Hepatic stellate cell (primary cell): ENCODE results near the gene DOK3.

Source experiments
- DNase-seq: peaks from one replicate; pipeline ENCODE4 v3.0.0; 2011; ENCODE audit warnings: low spot score

The DOK3 gene

DNA sequence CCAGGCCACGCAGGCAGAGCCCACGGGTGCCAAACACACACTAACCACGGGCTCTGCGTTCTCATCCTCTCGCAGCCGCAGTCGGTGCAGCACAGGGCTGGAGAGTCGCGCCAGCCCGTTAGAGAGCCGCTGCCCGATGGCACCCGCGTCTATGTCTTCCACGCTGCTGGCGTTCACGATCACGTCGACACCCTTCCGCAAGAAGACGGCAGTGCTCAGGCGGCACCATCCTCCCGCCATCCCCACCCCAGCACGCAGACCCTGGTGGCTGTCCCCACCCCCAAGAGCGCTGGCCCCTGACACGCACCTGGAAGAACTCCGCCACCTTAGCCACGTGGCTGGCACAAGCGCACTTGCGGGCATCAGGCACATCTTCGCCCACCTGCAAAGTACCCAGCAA is 42.2 kb downstream of the DOK3 start:
- no peak for DNase-seq

DNA sequence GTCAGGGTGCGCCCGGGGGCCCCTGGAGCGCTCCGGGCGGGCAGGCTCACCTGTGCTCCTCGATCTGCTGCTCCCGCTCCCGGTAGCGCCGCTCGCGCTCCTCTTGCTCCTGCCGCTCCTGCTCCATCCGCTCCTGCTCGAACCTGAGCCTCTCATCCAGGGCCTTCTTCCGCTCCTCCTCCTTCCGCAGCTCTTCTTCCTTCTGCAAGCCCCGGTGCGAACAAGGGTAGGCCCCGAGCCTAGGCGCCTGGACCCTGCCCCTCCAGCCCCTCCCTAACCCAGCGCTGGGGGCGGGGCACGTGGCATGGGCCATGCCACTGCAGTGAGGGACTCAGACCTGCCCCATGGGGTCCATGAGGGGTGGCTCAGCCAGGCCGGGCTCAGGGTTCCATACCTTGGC is 42.8 kb downstream of the DOK3 start:
- DNase-seq = no peak

DNA sequence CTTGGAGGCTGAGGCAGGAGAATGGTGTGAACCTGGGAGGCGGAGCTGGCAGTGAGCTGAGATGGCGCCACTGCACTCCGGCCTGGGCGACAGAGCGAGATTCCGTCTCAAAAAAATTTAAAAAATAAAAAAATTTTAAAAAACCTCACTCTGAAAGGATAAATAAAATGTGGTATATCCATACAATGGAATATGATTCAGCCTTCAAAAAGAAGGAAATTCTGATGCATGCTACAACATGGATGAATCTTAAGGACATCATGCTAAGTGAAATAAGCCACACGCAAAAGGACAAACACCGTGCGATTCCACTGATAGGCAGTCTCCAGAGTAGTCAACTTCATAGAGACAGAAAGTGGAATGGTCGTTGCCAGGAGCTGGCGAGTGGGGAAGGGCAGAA is 44.6 kb downstream of the DOK3 start:
- DNase-seq = no peak

DNA sequence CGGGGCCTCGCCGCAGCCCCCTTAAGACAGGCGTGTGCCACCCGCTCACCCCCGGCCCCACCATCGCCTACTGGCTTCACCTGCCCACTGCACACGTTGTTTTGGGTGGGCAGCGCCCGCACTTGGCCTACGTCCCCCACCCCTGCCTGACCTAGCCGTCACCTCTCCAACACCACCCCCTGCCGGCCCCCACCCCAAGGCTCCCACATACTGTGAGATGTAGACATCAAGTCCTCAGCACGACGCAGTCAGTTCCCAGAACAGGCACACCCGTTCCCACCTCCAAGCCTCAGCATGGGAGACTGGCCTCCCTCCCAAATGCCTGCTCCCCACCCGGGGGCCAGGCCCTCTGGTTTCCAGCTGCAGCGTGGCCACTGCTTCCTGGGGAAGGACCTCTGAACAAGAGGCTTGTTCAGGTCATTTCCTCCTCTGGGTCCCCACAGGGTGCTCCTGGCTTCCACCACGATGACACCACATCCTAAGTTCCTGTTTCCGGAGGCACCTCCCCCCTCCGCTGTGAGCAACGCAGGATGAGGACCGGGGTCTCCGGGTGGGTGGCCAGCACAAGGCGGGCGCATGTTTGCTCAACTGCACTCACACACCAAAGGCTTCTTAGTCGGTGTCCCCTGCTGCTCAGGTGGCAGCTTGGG is 47.5 kb downstream of the DOK3 start:
- DNase-seq = no peak

GRCh38 chr5:177459819-177460628 is 49.6 kb downstream of the DOK3 start:
- DNase-seq = no peak

GRCh38 chr5:177459357-177459756 is 50.3 kb downstream of the DOK3 start:
- DNase-seq = no peak

DNA sequence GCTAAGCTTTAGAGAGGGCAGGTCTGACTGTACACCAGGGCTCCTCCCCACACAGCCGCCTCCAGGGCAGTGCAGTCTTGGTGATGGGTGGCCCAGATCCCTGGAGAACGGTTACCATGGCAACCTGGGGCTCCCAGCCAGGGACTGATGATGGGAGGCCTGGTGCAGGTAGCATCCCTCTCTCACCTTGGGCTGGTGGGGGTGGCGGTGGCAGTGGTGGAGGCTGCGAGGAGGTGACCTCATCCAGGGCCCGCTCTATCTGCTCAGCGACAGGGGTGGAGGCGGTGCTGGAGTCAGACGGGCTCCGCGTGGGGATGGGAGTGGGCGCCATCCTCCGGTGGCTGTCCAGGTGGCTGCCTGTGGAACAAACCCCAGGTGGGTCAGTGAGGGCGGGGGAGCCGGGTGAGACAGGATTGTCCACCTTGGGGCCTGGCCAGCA is 50.7 kb downstream of the DOK3 start:
- DNase-seq = no peak

DNA sequence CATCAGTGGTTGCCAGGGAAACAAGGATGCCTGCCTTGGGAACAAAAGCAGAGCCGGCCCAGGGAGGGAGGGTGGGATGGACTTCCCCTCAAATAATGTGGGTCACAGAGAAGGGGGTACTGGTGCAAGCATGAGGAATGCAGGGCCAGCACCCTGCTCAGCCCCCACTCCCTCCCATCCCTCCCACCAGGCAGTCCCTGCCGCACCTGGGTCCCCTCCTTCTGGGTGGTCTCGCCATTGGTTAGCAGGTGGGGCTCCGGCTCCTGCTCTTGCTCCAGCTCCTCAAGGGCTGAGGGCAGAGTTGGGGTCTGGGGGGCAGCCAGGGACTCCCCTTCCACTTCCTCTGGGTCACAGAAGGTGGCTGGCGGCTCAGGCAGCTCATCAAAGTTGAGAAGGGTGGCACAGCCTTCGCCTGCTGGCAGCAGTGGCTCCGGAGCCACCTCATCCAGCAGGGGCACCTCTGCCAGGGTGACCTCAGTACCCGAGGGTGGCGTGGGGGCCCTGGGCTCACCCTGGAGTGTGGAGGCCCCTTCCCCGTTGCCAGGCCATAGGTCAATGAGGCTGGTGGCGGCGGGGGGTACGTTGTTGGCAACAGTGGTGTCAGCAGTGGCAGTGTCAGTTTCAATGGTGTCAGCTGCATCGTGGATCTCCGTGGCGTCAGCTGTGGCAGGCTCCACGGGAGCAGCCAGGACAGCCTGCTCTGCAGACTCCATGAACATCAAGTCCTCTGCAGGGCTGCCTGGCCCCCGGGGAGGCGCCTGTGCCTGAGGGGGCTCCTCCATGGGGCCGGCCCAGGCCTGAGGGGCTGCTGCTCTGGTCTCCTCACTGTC is 51.6 kb downstream of the DOK3 start:
- DNase-seq = no peak

- peak; percentile 99 for DNase-seq
Measured at GRCh38 chr5:177456976-177457851, 52.4 kb downstream of the DOK3 start.

DNA sequence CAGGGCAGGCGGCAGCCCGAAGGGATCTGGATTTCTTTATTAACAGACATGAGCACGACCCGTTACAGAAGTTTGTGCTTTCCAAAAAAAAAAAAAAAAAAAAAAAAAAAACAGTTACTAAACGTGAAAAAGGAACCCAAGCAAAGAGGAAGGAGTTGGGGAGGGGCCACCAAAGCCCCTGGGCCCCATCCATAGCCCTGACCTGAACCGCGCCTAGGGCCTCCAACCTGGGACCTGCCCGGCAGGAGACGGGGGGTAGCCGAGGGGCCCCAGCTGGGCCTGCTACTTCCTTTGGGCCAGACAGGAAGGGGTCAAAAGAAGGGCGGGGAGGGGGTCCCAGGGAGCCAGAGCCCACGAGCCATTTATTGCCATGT is 53.0 kb downstream of the DOK3 start:
- no peak for DNase-seq

- peak; percentile 98 for DNase-seq
Measured at GRCh38 chr5:177455661-177456590, 53.7 kb downstream of the DOK3 start.

DNA sequence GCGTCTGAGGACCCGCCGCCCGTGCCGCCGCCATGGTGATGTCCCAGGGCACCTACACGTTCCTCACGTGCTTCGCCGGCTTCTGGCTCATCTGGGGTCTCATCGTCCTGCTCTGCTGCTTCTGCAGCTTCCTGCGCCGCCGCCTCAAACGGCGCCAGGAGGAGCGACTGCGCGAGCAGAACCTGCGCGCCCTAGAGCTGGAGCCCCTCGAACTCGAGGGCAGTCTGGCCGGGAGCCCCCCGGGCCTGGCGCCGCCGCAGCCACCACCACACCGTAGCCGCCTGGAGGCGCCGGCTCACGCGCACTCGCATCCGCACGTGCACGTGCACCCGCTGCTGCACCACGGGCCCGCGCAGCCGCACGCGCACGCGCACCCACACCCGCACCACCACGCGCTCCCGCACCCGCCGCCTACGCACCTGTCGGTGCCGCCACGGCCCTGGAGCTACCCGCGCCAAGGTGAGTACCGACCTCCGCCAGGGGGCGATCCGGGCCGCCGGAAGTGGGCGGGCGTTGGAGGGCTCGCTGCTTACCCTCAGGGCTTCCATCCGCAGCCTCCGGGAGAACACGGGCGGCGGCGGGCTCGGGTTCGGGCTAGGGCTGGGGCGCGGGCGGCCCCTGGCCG is 54.5 kb downstream of the DOK3 start:
- peak; percentile 78 for DNase-seq

GRCh38 chr5:177454397-177455035 is 55.1 kb downstream of the DOK3 start:
- peak; percentile 99 for DNase-seq

- no peak for DNase-seq
Measured at GRCh38 chr5:177453852-177454396, 55.7 kb downstream of the DOK3 start.

DNA sequence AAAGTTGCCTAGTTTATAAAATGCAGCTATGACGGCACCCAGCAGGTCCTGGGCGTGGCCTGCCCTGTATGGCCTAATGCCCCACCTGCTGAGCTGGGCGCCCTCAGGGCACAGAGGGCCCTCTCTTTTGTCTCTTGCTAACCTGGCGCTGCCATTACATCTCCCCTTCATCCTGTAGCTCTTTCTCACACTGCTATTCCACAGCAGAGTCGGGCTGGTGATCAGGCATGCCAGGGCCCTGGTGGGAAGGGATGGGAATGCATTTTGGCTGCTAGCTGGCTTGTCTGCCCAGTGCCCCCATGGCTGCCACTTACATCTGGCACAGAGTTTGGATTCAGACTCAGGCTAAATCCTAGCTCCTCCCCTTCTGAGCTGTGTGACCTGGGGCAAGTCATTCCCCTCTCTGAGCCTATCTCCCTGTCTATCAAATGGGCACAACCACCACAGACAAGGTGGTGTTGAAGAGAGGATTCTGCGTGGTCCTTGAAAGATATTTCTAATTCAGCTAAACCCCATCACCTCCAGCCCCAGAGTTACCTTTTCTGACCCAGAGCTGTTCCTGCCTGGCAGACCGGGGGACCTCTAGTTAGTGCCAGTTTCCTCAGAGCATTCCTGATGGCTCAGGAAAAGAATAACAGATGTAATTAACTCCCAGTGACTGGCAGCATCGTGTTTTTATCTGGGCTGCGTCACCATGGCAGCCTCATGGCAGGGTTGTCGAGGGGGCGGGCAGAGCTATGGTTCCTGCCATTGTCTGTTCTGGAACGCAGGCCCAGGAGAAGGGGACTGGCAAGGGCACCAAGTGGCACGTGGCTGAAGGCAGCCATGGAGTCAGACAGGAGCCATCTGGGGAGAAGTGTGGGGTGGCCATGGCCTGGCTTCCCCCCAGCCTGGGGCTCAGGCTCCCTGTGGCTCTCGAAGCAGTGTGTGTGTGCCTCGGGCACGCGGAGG is 56.7 kb downstream of the DOK3 start:
- DNase-seq = no peak
